Progenitor cell of endocrine pancreas (in vitro differentiated cells): ENCODE measurements around the gene PPM1B. TPM values are rescaled to one million over a fixed set of nuclear protein-coding genes. Genes with fewer than 3 reads are reported as not detected.

ENCODE experiments used
- DNase-seq: peaks from one replicate; pipeline ENCODE4 v3.0.0; 2021; ENCODE audit warnings: low spot score; ENCODE audit not compliant: unreplicated experiment
- H3K27ac Mint-ChIP-seq: 2 replicates; pipeline ENCODE4 v1.8.0; 2021; ENCODE audit warnings: mild to moderate bottlenecking, moderate library complexity, mixed read lengths
- H3K27me3 Mint-ChIP-seq: 2 replicates; pipeline ENCODE4 v1.8.0; 2021; ENCODE audit warnings: mixed read lengths
- H3K36me3 Mint-ChIP-seq: 2 replicates; pipeline ENCODE4 v1.8.0; 2022; ENCODE audit warnings: mixed read lengths; ENCODE audit not compliant: insufficient read depth
- H3K4me1 Mint-ChIP-seq: 2 replicates; pipeline ENCODE4 v1.8.0; 2021; ENCODE audit warnings: low read depth, mixed read lengths
- H3K4me3 Mint-ChIP-seq: 2 replicates; pipeline ENCODE4 v1.8.0; 2021; ENCODE audit warnings: low read depth, mild to moderate bottlenecking, moderate library complexity, mixed read lengths
- H3K9me3 Mint-ChIP-seq: 2 replicates; pipeline ENCODE4 v1.8.0; 2021; ENCODE audit warnings: low read depth, mixed read lengths
- total RNA-seq: library from RNA; stranded (reverse); gene quantifications from 2 replicates; pipeline ENCODE4 v1.2.1, GENCODE V29; 2021
- TF ChIP-seq, protein P1 (sequence below): fragments of 200-600 bp; sonication (generic); IDR thresholded peaks from one replicate; pipeline ENCODE4 v1.5.0; 2021; ENCODE audit warnings: antibody characterized with exemption, mild to moderate bottlenecking; ENCODE audit not compliant: unreplicated experiment

Gene PPM1B
- total RNA-seq, 1 donor from 2014 or later = 60.8 TPM

DNA sequence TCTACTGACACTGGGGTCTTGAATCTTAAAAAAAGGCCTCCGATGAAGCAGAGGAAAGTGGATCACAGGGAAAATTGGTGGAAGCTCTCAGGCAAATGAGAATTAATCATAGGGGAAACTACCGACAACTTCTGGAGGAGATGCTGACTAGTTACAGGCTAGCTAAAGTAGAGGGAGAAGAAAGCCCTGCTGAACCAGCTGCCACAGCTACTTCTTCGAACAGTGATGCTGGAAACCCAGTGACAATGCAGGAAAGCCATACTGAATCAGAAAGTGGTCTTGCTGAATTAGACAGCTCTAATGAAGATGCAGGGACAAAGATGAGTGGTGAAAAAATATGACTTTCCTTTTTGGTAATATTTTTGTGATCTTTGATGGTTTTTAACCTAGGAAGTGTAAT lies 61.7 kb downstream of the PPM1B start:
- H3K27me3 Mint-ChIP-seq = no peaks in the 10 kb centered on the region
- TF ChIP-seq, protein P1, sequence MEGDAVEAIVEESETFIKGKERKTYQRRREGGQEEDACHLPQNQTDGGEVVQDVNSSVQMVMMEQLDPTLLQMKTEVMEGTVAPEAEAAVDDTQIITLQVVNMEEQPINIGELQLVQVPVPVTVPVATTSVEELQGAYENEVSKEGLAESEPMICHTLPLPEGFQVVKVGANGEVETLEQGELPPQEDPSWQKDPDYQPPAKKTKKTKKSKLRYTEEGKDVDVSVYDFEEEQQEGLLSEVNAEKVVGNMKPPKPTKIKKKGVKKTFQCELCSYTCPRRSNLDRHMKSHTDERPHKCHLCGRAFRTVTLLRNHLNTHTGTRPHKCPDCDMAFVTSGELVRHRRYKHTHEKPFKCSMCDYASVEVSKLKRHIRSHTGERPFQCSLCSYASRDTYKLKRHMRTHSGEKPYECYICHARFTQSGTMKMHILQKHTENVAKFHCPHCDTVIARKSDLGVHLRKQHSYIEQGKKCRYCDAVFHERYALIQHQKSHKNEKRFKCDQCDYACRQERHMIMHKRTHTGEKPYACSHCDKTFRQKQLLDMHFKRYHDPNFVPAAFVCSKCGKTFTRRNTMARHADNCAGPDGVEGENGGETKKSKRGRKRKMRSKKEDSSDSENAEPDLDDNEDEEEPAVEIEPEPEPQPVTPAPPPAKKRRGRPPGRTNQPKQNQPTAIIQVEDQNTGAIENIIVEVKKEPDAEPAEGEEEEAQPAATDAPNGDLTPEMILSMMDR = no peak
- H3K36me3 Mint-ChIP-seq = peaks cover 4% of the 10 kb centered on the region
- no peaks in the 10 kb centered on the region for H3K9me3 Mint-ChIP-seq
- no peak overlapping the region for H3K4me3 Mint-ChIP-seq
- DNase-seq = no peak
- no peak overlapping the region for H3K27ac Mint-ChIP-seq
- peaks cover 3% of the 10 kb centered on the region for H3K4me1 Mint-ChIP-seq

DNA sequence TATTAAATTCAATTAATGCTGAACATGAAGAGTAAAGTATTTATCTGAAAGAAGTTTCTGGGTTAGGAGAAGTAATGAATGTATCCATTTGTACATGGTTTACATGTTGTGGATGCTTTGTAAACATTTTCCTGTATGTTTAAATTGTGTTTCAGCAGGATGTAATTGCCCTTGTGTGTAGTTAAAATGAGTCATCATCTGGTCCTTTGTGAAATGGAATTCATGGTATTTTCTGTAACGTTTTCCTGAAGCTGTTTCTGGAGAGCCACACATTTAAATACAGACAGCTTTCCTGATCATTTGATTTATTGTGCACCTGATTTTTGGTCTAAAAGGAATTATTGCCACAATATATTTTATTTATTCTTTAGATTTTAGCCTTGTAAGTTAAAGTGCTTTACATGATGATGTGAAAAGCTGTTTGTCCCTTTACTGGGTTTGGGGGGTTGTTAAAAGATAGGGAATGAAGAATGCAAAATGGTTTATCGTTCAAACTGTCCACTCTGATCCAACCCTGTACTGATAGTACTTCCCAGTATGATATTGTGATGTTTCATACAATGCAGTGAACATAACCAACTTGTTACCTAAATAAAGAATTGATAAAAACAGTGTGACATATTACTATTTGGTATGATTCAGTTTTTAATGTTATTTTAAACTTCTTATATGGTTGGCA lies 64.9 kb downstream of the PPM1B start:
- Mint-ChIP-seq H3K4me1 (peaks cover 3% of the 10 kb centered on the region), H3K9me3 (no peaks in the 10 kb centered on the region), H3K27ac (peak overlapping the region; percentile 65), H3K27me3 (no peaks in the 10 kb centered on the region), H3K4me3 (no peak overlapping the region), H3K36me3 (peaks cover 2% of the 10 kb centered on the region)
- TF ChIP-seq, protein P1 = no peak
- DNase-seq = no peak

GRCh38 chr2:44237221-44237620 lies 68.5 kb downstream of the PPM1B start:
- Mint-ChIP-seq H3K27me3 (no peaks in the 10 kb centered on the region), H3K36me3 (no peaks in the 10 kb centered on the region), H3K9me3 (no peaks in the 10 kb centered on the region), H3K4me3 (no peak overlapping the region), H3K4me1 (peaks cover 3% of the 10 kb centered on the region), H3K27ac (no peak overlapping the region)
- TF ChIP-seq, protein P1 = no peak
- DNase-seq = no peak

- Mint-ChIP-seq H3K27ac (peak overlapping the region; percentile 77), H3K36me3 (no peaks in the 10 kb centered on the region), H3K4me3 (no peak overlapping the region), H3K4me1 (peaks cover 31% of the 10 kb centered on the region), H3K27me3 (no peaks in the 10 kb centered on the region), H3K9me3 (no peaks in the 10 kb centered on the region)
- no peak for DNase-seq
- TF ChIP-seq, protein P1 = no peak
These were observed 74.2 kb downstream of the PPM1B start for GRCh38 chr2:44242904-44243303.

DNA sequence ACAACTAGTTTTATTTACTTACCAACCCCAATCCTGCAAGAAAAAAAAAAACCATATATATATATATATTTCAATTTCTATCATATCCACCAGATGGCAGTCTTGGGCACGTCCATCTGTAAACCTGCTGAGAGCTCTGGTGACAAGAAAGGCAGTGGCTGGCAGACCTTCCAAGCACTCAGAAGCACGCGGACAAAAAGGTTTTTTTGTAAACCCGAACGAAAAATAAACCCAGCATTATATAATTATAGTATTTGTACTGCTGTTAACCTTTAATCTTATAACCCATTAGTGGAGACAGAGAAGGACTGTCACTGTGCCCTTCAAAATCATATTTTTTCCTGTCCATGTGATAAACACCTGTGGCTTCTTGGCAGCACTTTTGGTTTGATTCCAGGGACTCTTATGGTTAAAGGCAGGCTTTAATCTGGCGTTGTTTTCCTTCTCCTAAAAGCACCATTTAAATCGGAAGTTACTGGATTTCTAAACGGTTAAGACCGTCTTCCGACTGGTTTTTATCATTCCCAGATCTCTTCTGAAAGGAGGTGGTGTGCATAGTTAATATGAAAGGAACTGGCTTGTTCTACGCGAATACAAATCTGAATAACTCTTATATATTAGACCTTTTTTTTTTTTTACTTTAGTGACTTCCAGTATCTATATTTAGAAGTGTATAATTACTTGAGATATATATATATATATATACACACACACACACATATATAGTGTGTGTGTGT lies 75.6 kb downstream of the PPM1B start:
- no peaks in the 10 kb centered on the region for H3K9me3 Mint-ChIP-seq
- H3K4me1 Mint-ChIP-seq = peaks cover 35% of the 10 kb centered on the region
- H3K4me3 Mint-ChIP-seq = no peak overlapping the region
- H3K27ac Mint-ChIP-seq = peak overlapping the region; percentile 93
- no peaks in the 10 kb centered on the region for H3K36me3 Mint-ChIP-seq
- TF ChIP-seq, protein P1 = peak; percentile 70
- DNase-seq = no peak
- no peaks in the 10 kb centered on the region for H3K27me3 Mint-ChIP-seq
